ENCODE data around the gene TUFM.
"Not testable (repeated sequence)": the region's sequence is repeated elsewhere in the genome, so short reads cannot be mapped to it uniquely, and the experiment has no call there.

Gene TUFM

GRCh38 chr16:28873543-28874201, 27.5 kb upstream of the TUFM start:
- TF ChIP-seq CTCF (IDR thresholded peaks at IDR 0.05; ENCODE audit: low read depth, low read length), result peak; percentile 57
- no peak overlapping the region for H3K4me3 ChIP-seq (ENCODE audit: low read depth, low read length)

DNA sequence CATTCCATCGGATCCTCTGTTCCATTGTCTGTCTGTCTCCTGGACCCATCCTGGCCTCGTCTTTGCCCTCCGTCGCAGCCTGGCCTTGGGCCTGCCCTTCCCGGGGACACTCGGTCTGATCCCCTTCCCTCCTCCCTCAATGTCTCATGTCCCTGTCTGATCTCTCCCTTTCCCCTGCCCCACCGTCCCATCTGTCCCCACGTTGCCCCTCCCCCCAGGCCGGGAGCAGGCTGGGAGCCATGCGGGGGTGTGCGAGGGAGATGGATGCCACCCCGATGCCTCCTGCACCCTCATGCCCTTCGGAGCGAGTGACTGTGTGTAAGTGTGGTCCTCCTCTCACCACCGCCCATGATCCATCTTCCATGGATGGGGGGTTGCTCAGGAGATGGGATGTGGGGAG, 26.8 kb upstream of the TUFM start:
- TF ChIP-seq CTCF (IDR thresholded peaks at IDR 0.05; ENCODE audit: low read depth, low read length), result no peak
- no peak overlapping the region for H3K4me3 ChIP-seq (ENCODE audit: low read depth, low read length)

- TF ChIP-seq CTCF (IDR thresholded peaks at IDR 0.05; ENCODE audit: low read depth, low read length), result no peak
- no peak overlapping the region for H3K4me3 ChIP-seq (ENCODE audit: low read depth, low read length)
These were observed 23.1 kb upstream of the TUFM start for GRCh38 chr16:28869201-28869600.

DNA sequence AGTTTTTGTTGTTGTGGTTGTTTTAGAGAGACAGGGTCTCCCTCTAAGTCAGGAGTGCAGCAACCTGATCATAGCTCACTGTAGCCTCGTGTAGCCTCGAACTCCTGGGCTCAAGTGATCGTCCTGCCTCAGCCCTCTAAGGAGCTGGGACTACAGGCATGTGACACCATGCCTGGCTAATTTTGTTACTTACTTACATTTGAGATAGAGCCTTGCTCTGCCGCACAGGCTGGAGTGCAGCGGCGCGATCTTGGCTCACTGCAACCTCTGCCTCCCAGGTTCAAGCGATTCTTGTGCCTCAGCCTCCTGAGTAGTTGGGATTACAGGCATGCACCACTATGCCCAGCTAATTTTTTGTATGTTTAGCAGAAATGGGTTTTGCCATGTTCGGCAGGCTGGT, 21.5 kb upstream of the TUFM start:
- H3K4me3 ChIP-seq (ENCODE audit: low read depth, low read length), result not testable (repeated sequence)

GRCh38 chr16:28867241-28867640, 21.1 kb upstream of the TUFM start:
- H3K4me3 ChIP-seq (ENCODE audit: low read depth, low read length), result no peak overlapping the region
- TF ChIP-seq CTCF (IDR thresholded peaks at IDR 0.05; ENCODE audit: low read depth, low read length), result no peak

DNA sequence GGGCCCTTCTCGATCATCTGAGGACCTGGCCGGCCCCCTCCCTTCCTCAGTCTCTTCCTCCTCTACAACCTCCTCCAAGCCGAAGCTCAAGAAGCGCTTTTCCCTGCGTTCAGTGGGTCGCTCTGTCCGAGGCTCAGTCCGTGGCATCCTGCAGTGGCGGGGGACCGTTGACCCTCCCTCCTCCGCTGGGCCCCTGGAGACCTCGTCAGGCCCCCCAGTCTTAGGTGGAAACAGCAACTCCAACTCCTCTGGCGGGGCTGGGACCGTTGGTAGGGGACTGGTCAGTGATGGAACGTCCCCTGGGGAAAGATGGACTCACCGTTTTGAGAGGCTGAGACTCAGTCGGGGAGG, 20.3 kb upstream of the TUFM start:
- TF ChIP-seq CTCF (IDR thresholded peaks at IDR 0.05; ENCODE audit: low read depth, low read length), result no peak
- H3K4me3 ChIP-seq (ENCODE audit: low read depth, low read length), result no peak overlapping the region

DNA sequence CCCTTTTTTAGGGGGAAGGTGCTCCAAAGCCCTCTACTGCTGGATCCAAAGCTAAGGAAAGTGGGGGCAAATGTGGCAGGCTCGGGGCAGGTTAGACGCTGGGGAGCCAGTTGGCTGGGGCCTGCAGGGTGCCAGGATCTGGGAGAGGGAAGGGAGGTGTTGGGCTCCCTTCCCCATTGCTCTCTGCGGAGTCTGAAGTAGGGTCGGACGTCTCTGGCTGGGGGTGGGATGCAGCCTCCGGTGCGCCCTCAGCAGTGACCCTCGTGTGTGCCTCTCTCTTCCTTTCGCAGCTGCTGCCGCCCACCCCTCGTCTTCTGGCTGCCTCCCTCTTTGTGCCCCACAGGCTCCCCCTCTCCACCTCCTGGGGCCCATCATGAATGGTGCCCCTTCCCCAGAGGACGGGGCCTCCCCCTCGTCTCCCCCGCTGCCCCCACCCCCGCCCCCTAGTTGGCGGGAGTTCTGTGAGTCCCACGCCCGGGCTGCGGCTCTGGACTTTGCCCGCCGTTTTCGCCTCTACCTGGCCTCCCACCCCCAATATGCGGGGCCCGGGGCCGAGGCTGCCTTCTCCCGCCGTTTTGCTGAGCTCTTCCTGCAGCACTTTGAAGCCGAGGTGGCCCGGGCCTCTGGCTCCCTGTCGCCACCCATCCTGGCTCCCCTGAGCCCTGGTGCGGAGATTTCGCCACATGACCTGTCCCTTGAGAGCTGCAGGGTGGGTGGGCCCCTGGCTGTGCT, 19.7 kb upstream of the TUFM start:
- no peak for TF ChIP-seq CTCF (IDR thresholded peaks at IDR 0.05; ENCODE audit: low read depth, low read length)
- no peak overlapping the region for H3K4me3 ChIP-seq (ENCODE audit: low read depth, low read length)
